ENCODE data around the gene CDYL.

DNA sequence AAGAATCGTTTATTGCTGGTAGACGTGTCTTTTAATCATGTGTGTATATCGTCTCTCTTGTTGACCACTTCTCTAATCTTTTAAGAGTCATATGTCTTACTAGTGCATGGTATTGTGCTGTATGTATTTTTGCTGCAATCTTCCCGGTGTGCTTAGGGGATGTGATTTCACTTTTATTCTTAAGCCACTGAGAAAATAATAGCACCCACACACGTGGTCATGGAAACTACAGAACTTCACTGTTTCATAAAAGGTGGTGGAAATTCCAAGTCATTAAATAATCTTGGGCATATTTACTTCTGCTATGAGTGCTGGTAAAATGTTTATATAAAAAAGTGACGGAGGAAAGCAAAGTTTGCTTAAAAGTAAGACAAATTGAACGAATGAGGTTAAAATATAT lies 3.0 kb upstream of the CDYL start:
- TF ChIP-seq GATA3 (IDR thresholded peaks at IDR 0.05; ENCODE audit: low read depth, low read length), result no peak
- TF ChIP-seq GATA2 (IDR thresholded peaks at IDR 0.05; ENCODE audit: low read depth, low read length), result no peak
